Natural killer cell (primary cell): ENCODE data around the gene WDFY3. TPM values are rescaled to one million over a fixed set of nuclear protein-coding genes. Genes with fewer than 3 reads are reported as not detected.

Source experiments
- ATAC-seq, 3 donors: fragments of 150-1000 bp in 2 of 3; fragments of 200-7000 bp in 1 of 3; cut with Tn5 transposase; 1 replicate in 1 of 3; 2 replicates in 2 of 3; pipeline ENCODE4 v1.10.0; 2021; ENCODE audit warnings: mild to moderate bottlenecking in 2 of 3, moderate library complexity in 2 of 3
- DNase-seq, 2 donors: peaks; one replicate each; pipeline versions ENCODE4 v3.0.0 to v3.0.0-alpha.2; 2013 to 2021; ENCODE audit warnings: mixed read lengths in 1 of 2
- H3K27ac ChIP-seq: one replicate; pipeline ENCODE4 v1.5.1; 2013; ENCODE audit warnings: mild to moderate bottlenecking, low read length
- H3K27me3 ChIP-seq: one replicate; pipeline ENCODE4 v1.6.1; 2013; ENCODE audit warnings: low read length; ENCODE audit not compliant: control insufficient read depth, insufficient read depth
- H3K36me3 ChIP-seq: one replicate; pipeline ENCODE4 v1.6.1; 2013; ENCODE audit warnings: low read length; ENCODE audit not compliant: control insufficient read depth, insufficient read depth
- H3K4me1 ChIP-seq: one replicate; pipeline ENCODE4 v1.6.1; 2013; ENCODE audit warnings: low read length; ENCODE audit not compliant: control insufficient read depth, insufficient read depth
- H3K4me3 ChIP-seq: one replicate; pipeline ENCODE4 v1.5.1; 2013; ENCODE audit warnings: low read length
- H3K9me3 ChIP-seq: one replicate; pipeline ENCODE4 v1.6.1; 2013; ENCODE audit warnings: low read length; ENCODE audit not compliant: control insufficient read depth, insufficient read depth
- H3K27ac Mint-ChIP-seq, 2 donors: one replicate each; pipeline ENCODE4 v1.8.0; 2022; ENCODE audit warnings: mild to moderate bottlenecking in 2 of 2, mixed read lengths in 2 of 2, moderate library complexity in 1 of 2
- H3K27me3 Mint-ChIP-seq, 2 donors: one replicate each; pipeline ENCODE4 v1.8.0; 2022; ENCODE audit warnings: low read depth in 2 of 2, mixed read lengths in 2 of 2
- H3K36me3 Mint-ChIP-seq: one replicate; pipeline ENCODE4 v1.8.0; 2022; ENCODE audit warnings: mixed read lengths
- H3K4me1 Mint-ChIP-seq, 2 donors: one replicate each; pipeline ENCODE4 v1.8.0; 2022; ENCODE audit warnings: mixed read lengths in 2 of 2
- H3K4me3 Mint-ChIP-seq: one replicate; pipeline ENCODE4 v1.8.0; 2022; ENCODE audit warnings: mild to moderate bottlenecking, moderate library complexity, mixed read lengths
- H3K9me3 Mint-ChIP-seq, 2 donors: one replicate each; pipeline ENCODE4 v1.8.0; 2022; ENCODE audit warnings: mixed read lengths in 2 of 2
- WGBS: methylation state at CpG from one replicate; pipeline ENCODE4 v1.1.7; 2013; ENCODE audit warnings: missing lambda C conversion rate; ENCODE audit not compliant: insufficient coverage; 5-methylcytosine and 5-hydroxymethylcytosine counted together
- intact Hi-C: fragments of 100-400 bp; cut with micrococcal nuclease; formaldehyde crosslinking; loops from one replicate; pipeline ENCODE4 v1.14.2; 2022
- total RNA-seq, 4 donors: library from RNA; stranded (reverse); fragments of 120-200 nt in 1 of 4; gene quantifications; one replicate each; pipeline versions ENCODE4 v1.2.3 to v1.2.4, GENCODE V29; 2013 to 2022
- TF ChIP-seq, protein P1 (sequence below): fragments of 200-600 bp; IDR thresholded peaks from one replicate; pipeline ENCODE4 v1.8.0; 2022; ENCODE audit warnings: antibody characterized with exemption

WDFY3 gene
- total RNA-seq, 3 donors from 2014 or later (not counting 1 experiment from before 2014, with no cell fraction given), result 2.5 to 7.2 (median 6.0) TPM

DNA sequence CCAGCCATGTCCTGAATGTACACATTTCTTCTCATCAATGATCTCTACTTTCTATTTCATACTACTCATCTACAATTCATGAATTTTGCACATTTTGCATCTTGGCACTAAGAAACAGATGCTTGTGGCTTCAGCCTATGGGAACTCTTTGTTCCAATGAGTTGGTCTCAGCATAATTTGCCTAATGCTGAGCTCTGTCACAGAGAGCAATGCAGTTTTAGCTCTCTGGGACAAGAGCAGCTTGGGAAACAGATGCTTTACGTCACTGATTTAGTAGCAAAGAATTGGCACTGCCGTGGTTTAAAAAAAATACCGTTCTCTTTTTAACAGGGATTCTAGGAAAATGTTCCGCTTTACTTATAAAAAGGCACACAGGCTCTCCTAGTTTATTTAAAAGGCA is 162.4 kb downstream of the WDFY3 start:
- Histone ChIP-seq H3K27ac (no peak overlapping the region), H3K36me3 (no peaks in the 10 kb centered on the region), H3K27me3 (no peaks in the 10 kb centered on the region), H3K4me1 (no peaks in the 10 kb centered on the region), H3K9me3 (no peaks in the 10 kb centered on the region), H3K4me3 (no peak overlapping the region)
- TF ChIP-seq, protein P1, sequence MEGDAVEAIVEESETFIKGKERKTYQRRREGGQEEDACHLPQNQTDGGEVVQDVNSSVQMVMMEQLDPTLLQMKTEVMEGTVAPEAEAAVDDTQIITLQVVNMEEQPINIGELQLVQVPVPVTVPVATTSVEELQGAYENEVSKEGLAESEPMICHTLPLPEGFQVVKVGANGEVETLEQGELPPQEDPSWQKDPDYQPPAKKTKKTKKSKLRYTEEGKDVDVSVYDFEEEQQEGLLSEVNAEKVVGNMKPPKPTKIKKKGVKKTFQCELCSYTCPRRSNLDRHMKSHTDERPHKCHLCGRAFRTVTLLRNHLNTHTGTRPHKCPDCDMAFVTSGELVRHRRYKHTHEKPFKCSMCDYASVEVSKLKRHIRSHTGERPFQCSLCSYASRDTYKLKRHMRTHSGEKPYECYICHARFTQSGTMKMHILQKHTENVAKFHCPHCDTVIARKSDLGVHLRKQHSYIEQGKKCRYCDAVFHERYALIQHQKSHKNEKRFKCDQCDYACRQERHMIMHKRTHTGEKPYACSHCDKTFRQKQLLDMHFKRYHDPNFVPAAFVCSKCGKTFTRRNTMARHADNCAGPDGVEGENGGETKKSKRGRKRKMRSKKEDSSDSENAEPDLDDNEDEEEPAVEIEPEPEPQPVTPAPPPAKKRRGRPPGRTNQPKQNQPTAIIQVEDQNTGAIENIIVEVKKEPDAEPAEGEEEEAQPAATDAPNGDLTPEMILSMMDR, result no peak
- Mint-ChIP-seq H3K27ac (no peak overlapping the region), H3K4me3 (no peak overlapping the region), H3K27me3 (no peaks in the 10 kb centered on the region), H3K9me3 (no peaks in the 10 kb centered on the region), H3K36me3 (no peaks in the 10 kb centered on the region), H3K4me1 (no peaks in the 10 kb centered on the region)
- WGBS, result 95% methylated on average over 4 of the region's 4 CpGs
- intact Hi-C loops, result no loop called here
- DNase-seq (no peak), ATAC-seq (no peak)

DNA sequence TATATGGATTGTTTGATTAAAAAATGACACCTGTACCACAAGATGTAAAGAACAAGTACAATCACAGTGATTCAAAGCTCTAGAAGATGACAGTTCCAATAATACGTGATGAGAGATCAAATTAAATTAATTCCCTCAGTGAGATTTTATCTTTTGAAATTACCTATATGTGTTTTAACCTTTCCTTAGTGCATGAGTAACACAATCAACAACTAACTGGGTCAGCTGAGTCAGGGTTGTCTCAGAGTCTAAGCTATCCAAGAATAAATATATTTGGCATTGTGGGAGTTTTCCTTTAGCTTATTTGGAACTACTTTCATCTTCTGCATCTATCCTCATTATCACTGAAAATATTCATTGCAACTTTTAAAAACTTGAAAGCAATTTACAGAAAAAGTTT is 162.8 kb downstream of the WDFY3 start:
- no peak overlapping the region for H3K4me3 ChIP-seq
- ATAC-seq (no peak), DNase-seq (no peak)
- no peaks in the 10 kb centered on the region for H3K9me3 ChIP-seq
- Mint-ChIP-seq H3K4me3 (no peak overlapping the region), H3K9me3 (peaks cover under 1 to 2% of the 10 kb centered on the region in 2 donors), H3K36me3 (no peaks in the 10 kb centered on the region), H3K27ac (no peak overlapping the region), H3K4me1 (no peaks in the 10 kb centered on the region), H3K27me3 (no peaks in the 10 kb centered on the region)
- TF ChIP-seq, protein P1, result no peak
- intact Hi-C loops, result no loop called here
- WGBS, result 100% methylated on average over 1 of the region's 1 CpG
- no peaks in the 10 kb centered on the region for H3K36me3 ChIP-seq
- no peak overlapping the region for H3K27ac ChIP-seq
- H3K27me3 ChIP-seq, result no peaks in the 10 kb centered on the region
- no peaks in the 10 kb centered on the region for H3K4me1 ChIP-seq

DNA sequence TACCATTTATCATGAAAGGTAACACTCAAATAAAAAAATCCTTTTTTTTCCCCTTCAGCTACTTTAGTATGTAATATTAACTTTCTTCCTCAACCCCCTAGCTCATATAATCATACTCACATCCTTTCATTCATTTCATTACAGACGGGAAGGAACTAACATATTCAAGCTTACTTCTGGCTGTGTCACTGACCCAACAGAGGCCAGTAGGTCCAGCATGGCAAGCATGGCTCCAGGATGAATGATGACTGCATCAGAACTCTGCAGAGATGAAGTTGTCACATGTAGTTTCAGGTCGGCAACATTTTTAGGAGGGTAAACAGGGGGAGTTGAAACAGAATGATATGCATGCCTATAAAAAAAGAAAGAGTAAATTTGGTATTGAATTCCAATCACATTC is 163.4 kb downstream of the WDFY3 start:
- H3K27me3 Mint-ChIP-seq, result no peaks in the 10 kb centered on the region
- ATAC-seq (no peak), DNase-seq (no peak)
- H3K9me3 ChIP-seq, result no peaks in the 10 kb centered on the region
- H3K27me3 ChIP-seq, result no peaks in the 10 kb centered on the region
- TF ChIP-seq, protein P1, result no peak
- H3K4me3 ChIP-seq, result no peak overlapping the region
- intact Hi-C loops, result no loop called here
- H3K36me3 Mint-ChIP-seq, result no peaks in the 10 kb centered on the region
- peaks cover 3 to 5% of the 10 kb centered on the region in 2 donors for H3K9me3 Mint-ChIP-seq
- no peaks in the 10 kb centered on the region for H3K4me1 ChIP-seq
- H3K27ac Mint-ChIP-seq, result no peak overlapping the region
- H3K4me1 Mint-ChIP-seq, result no peaks in the 10 kb centered on the region
- H3K27ac ChIP-seq, result no peak overlapping the region
- WGBS, result 95% methylated on average over 2 of the region's 2 CpGs
- no peak overlapping the region for H3K4me3 Mint-ChIP-seq
- H3K36me3 ChIP-seq, result no peaks in the 10 kb centered on the region

DNA sequence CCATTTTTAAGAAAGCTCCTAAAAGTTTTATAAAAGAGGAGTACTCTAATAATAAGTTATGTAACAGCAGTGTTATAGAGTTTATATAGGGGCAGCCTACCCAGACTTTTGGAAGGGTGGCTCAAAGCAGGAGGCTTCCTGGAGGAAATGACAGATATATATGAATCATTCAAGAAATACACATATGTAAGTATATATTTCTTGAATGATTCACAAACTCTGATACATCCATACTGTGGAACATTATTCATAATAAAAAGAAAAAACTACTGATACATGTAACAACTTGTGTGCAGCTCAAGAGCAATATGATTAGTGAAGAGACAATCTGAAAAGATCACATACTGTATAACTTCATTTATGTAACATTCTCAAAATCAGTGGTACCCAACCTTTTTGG is 166.2 kb downstream of the WDFY3 start:
- intact Hi-C loops, result no loop called here
- no peak for DNase-seq
- Mint-ChIP-seq H3K4me3 (no peak overlapping the region), H3K9me3 (peaks cover 3 to 5% of the 10 kb centered on the region in 2 donors), H3K27ac (no peak overlapping the region), H3K4me1 (no peaks in the 10 kb centered on the region), H3K27me3 (no peaks in the 10 kb centered on the region), H3K36me3 (no peaks in the 10 kb centered on the region)
- ATAC-seq, result no peak
- TF ChIP-seq, protein P1, result no peak
- no peak overlapping the region for H3K27ac ChIP-seq
- no peaks in the 10 kb centered on the region for H3K36me3 ChIP-seq
- no peaks in the 10 kb centered on the region for H3K4me1 ChIP-seq
- H3K4me3 ChIP-seq, result no peak overlapping the region
- no peaks in the 10 kb centered on the region for H3K27me3 ChIP-seq
- H3K9me3 ChIP-seq, result no peaks in the 10 kb centered on the region
